T follicular helper cell (primary cell): ENCODE data around the gene RSL24D1.
"Not testable (repeated sequence)": the region's sequence is repeated elsewhere in the genome, so short reads cannot be mapped to it uniquely, and the experiment has no call there.

ENCODE experiments used
- DNase-seq: peaks from one replicate; pipeline ENCODE4 v3.0.0-alpha.2; 2020; ENCODE audit warnings: low read depth

The RSL24D1 gene

DNA sequence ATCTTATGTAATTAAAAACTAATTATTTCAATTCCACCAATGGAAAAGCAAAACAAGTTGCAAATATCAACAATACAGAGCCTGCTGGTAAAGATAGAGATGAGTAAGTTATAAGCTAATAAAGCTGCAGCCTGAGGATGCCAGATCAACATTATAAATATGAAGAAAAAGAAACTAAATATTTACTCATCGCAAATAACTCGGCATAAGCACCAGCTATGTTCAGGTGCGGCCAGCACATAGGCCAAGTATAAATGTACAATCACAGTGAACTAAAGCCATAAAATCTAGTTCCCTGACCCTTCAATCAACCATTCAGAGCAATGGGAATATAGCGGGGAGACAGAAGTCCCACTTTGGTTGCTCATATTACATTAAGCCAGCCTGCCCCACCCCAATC is 7.7 kb upstream of the RSL24D1 start:
- DNase-seq, result no peak

DNA sequence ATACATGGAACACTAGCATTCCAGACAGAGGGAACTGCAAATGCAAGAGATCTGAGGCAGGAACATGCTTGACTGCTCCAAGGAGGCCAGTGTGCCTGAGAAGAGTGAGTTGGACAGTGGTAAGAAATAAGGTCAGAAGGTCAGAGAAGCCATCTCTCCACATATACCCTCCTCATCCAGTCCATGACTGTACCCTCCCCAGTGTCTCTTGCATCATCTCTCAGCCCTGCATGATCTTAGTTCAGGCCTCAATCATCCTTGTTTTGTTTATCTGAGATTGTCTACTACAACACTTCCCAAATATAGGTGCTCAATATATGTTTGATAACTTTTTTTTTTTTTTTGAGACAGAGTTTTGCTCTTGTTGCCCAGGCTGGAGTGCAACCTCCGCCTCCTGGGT is 5.5 kb upstream of the RSL24D1 start:
- no peak for DNase-seq

DNA sequence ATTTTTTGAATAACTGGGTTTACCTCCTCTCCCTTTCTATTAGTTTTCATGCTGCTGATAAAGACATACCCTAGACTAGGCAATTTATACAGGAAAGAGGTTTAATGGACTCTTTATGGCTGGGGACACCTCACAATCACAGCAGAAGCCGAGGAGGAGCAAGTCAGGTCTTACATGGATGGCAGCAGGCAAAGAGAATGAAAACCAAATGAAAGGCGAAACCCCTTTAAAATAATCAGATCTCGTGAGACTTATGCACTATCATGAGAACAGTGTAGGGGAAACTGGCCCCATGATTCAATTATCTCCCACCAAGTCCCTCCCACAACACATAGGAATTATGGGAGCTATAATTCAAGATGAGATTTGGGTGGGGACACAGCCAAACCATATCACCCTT is 2.0 kb upstream of the RSL24D1 start:
- DNase-seq, result no peak

DNA sequence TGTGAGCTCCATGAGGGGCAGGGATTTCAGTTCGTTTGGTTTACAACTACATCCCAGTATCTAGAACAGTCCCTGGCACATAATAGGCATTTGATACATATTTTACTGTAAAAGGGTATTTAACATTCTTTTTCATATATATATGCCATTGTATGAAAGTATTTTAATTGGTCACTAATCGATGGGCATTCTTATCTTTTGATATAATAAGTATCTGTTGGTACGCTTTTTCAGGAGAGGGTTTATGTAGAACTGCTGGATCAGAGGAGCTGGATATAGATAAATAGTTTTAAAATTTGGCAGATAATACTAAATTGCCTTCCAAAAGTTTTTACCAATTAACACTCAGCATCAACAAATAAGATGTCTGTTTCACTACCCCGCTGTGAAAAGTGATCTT is 978 bp upstream of the RSL24D1 start:
- DNase-seq, result no peak

DNA sequence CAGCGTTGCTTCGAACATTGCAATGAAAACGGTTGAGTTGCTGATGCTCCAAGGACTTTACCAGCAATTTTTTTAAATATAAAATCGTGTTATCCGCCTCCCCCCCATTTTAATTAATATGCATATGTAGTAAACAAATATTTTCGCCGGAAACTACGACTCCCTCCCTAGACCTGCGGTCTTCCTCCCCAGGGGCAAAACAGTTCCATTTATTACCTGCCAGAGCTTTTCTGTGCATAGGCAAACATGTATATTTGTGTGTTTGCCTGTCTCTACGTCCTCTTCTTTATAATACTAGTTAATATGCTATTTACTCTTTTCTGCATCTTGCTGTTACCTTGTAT is 593 bp upstream of the RSL24D1 start:
- no peak for DNase-seq

- no peak for DNase-seq
Observed at GRCh38 chr15:55195996-55196395, 745 bp downstream of the RSL24D1 start.

DNA sequence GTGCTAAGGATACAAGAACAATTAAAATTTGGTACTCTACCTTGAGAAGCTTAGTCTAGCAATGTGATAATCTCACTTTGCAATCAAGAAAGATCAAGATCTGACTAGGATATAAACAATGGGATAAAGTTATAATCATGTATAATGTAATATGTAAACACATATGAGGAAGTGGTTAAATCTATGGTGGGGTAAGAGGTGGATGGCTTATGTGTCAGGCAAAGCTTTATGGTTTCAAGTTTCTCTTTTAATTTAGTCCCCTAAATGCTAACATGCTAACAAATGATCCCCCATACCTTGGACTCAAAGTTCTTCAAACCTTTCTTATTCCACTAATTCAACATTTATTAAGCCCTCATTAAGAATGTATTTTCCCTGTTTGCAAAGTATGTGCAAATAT is 2.5 kb downstream of the RSL24D1 start:
- no peak for DNase-seq

DNA sequence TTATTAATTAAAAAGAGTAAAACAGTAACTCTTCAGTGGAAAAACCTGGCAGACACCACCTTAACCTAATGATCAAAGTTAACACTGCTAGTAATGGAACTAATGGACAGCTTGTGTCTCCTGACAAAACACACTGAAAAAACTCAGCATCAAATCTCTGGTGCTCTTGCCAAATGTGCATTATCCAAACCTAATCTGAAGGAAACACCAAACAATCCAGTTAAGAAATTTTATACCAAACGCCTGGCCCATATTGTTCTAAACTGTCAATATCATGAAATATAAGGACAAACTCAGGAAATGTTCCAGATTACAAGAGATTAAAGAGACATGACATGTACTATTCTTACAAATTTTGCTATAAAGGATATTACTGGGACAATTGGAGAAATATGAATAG is 10.4 kb downstream of the RSL24D1 start:
- DNase-seq, result no peak

- no peak for DNase-seq
Observed at GRCh38 chr15:55183679-55184078, 13.1 kb downstream of the RSL24D1 start.

GRCh38 chr15:55179141-55179540 is 17.6 kb downstream of the RSL24D1 start:
- no peak for DNase-seq

GRCh38 chr15:55170361-55170760 is 26.4 kb downstream of the RSL24D1 start:
- DNase-seq, result no peak

GRCh38 chr15:55168350-55168974 is 28.3 kb downstream of the RSL24D1 start:
- DNase-seq, result peak; percentile 26

DNA sequence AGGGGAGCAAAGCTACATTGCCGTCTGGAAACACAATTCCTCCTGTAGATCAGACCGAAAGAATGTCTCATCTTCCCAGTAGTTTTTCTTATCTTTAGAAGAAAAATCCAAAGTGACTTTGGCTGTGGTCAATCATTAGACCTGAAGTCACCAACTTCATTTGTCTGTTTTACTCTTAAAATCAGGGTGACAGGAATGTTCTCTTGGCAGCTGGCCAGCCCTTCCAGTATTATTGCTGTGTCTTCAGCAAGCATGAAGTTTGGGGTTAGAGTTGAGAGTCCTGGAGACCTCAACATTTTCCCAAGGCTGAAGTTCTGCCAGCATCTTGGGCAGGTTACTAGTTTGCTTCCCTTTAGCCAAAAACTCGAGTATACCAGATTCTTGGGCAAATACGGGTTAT is 32.5 kb downstream of the RSL24D1 start:
- DNase-seq, result no peak

DNA sequence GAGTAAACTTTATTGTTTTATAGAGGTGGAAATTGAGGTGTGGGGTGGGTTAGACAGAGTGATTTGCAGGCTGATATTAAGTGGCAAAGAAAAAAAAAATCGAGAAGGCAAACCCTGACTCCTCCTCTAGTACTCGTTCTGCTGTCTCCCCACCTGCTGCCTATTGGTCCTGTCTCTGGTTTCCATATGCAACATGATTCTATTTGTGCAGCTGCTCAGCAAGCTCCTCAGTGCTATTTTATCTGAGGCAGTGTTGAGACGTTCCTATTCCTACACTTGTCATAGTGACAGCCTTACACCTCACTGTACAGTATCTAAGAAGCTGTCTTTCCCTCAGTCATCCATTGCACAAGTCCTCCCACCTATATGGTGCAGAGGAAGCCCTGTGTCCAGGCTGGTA is 45.1 kb downstream of the RSL24D1 start:
- DNase-seq, result no peak

DNA sequence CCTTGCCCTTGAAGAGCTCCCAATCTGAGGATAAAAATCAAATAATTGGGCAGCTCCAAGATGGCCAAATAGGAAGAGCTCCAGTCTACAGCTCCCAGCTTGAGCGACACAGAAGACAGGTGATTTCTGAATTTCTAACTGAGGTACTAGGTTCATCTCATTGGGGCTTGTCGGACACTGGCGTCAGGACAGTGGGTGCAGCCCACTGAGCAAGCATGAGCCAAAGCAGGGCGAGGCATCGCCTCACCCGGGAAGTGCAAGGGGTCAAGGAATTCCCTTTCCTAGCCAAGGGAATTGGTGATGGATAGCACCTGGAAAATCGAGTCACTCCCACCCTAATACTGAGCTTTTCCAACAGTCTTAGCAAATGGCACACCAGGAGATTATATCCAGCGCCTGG is 53.6 kb downstream of the RSL24D1 start:
- not testable (repeated sequence) for DNase-seq

DNA sequence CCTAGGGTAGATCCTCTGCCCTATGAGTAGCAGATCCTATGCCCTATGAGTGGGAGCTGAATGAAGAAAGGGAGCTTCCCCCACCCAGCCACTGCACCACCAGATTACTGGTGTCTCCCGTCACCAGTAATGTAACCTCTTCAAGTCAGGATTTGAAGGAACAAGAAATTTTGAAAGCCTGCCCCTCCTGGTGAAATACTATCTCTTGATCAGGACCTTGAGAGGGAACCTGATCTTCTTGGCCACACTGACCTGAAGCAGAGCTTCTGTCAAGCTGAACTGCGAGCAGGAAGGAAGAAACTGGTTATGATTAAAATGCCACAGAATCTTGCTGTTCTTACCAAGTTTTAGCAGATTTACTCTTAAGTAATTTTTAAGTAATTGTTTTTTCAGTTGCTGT is 62.8 kb downstream of the RSL24D1 start:
- DNase-seq, result no peak

DNA sequence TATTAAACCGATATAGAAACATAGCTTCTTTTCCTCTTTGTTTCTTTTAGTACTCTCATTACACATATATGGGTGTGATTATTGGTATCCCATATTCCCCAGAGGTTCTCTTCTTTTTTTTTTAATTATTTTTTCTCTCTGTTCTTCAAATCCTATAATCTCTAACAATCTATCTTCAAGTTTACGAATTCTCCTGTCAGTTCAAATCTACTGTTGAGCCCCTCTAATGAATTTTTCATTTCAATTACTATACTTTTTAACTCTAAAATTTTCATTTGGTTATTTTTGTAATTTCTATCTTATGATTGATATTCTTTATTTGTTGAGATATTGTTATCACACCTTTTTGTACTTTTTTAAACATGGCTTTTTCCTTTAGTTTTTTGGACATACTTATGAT is 64.1 kb downstream of the RSL24D1 start:
- DNase-seq, result no peak
